ENCODE data around the gene FIBCD1. TPM values are rescaled to one million over a fixed set of nuclear protein-coding genes. Genes with fewer than 3 reads are reported as not detected.

Gene FIBCD1
- total RNA-seq, 1 experiment from 2014 or later, result 1.4 TPM

- DNase-seq, result no peak
- Mint-ChIP-seq H3K27ac (ENCODE audit: unreplicated experiment) (no peak overlapping the region), H3K9me3 (ENCODE audit: low read depth, unreplicated experiment) (no peaks in the 10 kb centered on the region), H3K27me3 (ENCODE audit: unreplicated experiment) (peaks cover 42% of the 10 kb centered on the region), H3K36me3 (ENCODE audit: insufficient read depth, unreplicated experiment) (peaks cover 5% of the 10 kb centered on the region), H3K4me3 (ENCODE audit: low read depth, unreplicated experiment) (no peak overlapping the region), H3K4me1 (ENCODE audit: low read depth, unreplicated experiment) (peaks cover 22% of the 10 kb centered on the region)
- TF ChIP-seq CTCF (IDR thresholded peaks at IDR 0.05; ENCODE audit: unreplicated experiment), result no peak
- intact Hi-C loops (cut with micrococcal nuclease; ENCODE audit: unreplicated experiment), result no loop called here
- no TSS peak for BruUV-seq (replicated peaks)
- CTCF ChIA-PET, result no interaction called here
These were observed 13.2 kb upstream of the FIBCD1 start for GRCh38 chr9:130952065-130952762.

GRCh38 chr9:130950039-130950311 is 10.9 kb upstream of the FIBCD1 start:
- Mint-ChIP-seq H3K27ac (ENCODE audit: unreplicated experiment) (no peak overlapping the region), H3K36me3 (ENCODE audit: insufficient read depth, unreplicated experiment) (peaks cover 5% of the 10 kb centered on the region), H3K27me3 (ENCODE audit: unreplicated experiment) (peaks cover 48% of the 10 kb centered on the region), H3K9me3 (ENCODE audit: low read depth, unreplicated experiment) (no peaks in the 10 kb centered on the region), H3K4me1 (ENCODE audit: low read depth, unreplicated experiment) (peaks cover 32% of the 10 kb centered on the region), H3K4me3 (ENCODE audit: low read depth, unreplicated experiment) (no peak overlapping the region)
- no peak for DNase-seq
- no TSS peak for BruUV-seq (replicated peaks)
- CTCF ChIA-PET, result no interaction called here
- TF ChIP-seq CTCF (IDR thresholded peaks at IDR 0.05; ENCODE audit: unreplicated experiment), result no peak
- intact Hi-C loops (cut with micrococcal nuclease; ENCODE audit: unreplicated experiment), result no loop called here

DNA sequence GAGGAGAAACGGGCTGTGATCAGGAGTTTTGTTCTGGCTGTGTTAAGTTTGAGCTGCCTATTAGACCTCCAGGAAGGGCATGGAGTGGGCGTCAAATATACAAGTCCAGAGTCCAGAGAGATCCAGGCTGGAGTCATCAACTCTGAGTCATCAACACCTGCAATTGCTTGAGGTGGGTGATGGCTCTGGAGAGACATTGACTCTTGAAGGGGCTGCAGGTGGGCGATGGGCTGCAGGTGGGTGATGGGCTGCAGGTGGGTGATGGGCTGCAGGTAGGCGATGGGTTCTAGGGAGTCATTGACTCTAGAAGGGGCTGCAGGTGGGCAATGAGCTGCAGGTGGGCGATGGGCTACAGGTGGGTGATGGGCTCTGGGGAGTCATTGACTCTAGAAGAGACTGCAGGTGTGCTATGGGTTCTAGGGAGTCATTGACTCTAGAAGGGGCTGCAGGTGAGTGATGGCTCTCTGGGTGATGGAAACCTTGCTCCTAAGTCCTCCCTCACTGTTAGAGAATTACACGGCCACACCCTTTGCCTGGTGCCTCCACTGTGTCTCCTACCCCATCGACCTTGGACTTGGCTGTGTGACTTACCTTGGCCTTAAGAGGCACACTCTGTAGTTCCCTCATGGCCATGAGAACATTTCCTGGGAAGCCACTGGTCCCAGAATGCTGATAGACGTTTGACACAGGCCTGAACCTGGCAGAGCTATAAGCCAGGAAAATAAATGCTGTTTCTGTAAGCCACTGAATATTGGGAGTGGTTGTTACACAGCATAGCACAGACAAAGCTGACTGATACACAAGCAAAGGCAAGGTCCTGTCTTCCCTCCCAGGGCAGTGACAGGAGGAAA is 10.4 kb upstream of the FIBCD1 start:
- no peak for DNase-seq
- BruUV-seq (replicated peaks), result no TSS peak
- H3K9me3 Mint-ChIP-seq (ENCODE audit: low read depth, unreplicated experiment), result no peaks in the 10 kb centered on the region

DNA sequence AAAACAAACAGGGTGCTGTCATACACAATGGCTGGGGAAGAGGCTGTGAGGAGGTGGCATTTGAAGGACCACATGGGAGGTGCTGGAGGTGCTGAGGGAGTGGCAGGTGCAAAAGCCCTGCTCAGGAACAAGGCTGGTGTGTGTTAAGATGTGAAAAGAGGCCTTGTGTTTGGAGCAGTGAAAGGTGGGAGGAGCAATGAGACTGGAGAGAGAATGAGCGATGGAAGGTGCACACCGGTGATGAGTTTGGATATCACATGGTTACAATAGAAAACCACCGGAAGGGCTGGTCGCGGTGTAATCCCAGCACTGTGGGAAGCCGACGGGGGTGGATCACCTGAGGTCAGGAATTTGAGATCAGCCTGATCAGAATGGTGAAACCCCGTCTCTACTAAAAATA is 9.2 kb upstream of the FIBCD1 start:
- Mint-ChIP-seq H3K27me3 (ENCODE audit: unreplicated experiment) (peaks cover 65% of the 10 kb centered on the region), H3K36me3 (ENCODE audit: insufficient read depth, unreplicated experiment) (peaks cover 5% of the 10 kb centered on the region), H3K27ac (ENCODE audit: unreplicated experiment) (peak overlapping the region; percentile 51), H3K9me3 (ENCODE audit: low read depth, unreplicated experiment) (no peaks in the 10 kb centered on the region), H3K4me1 (ENCODE audit: low read depth, unreplicated experiment) (peaks cover 32% of the 10 kb centered on the region), H3K4me3 (ENCODE audit: low read depth, unreplicated experiment) (no peak overlapping the region)
- intact Hi-C loops (cut with micrococcal nuclease; ENCODE audit: unreplicated experiment), result no loop called here
- BruUV-seq (replicated peaks), result no TSS peak
- DNase-seq, result no peak
- TF ChIP-seq CTCF (IDR thresholded peaks at IDR 0.05; ENCODE audit: unreplicated experiment), result no peak
- CTCF ChIA-PET, result no interaction called here

More for the DNA sequence above, 10.4 kb upstream of the FIBCD1 start:
- Mint-ChIP-seq H3K27me3 (ENCODE audit: unreplicated experiment) (peaks cover 54% of the 10 kb centered on the region), H3K4me3 (ENCODE audit: low read depth, unreplicated experiment) (no peak overlapping the region), H3K27ac (ENCODE audit: unreplicated experiment) (no peak overlapping the region), H3K36me3 (ENCODE audit: insufficient read depth, unreplicated experiment) (peaks cover 5% of the 10 kb centered on the region), H3K4me1 (ENCODE audit: low read depth, unreplicated experiment) (peaks cover 32% of the 10 kb centered on the region)
- no peak for TF ChIP-seq CTCF (IDR thresholded peaks at IDR 0.05; ENCODE audit: unreplicated experiment)
- CTCF ChIA-PET, result interaction anchor here (0.9 kb wide), 1 partner anchor 49 kb away, joined by 3 read pairs; no protein-coding TSS in a partner anchor
- intact Hi-C loops (cut with micrococcal nuclease; ENCODE audit: unreplicated experiment), result no loop called here

Data from Calu3 (cell line).